NOMO-1 treated with DMSO at 0.1 percent for 48 hours (cell line): ENCODE results near the gene WDR93.
"Not testable (repeated sequence)": the region's sequence is repeated elsewhere in the genome, so short reads cannot be mapped to it uniquely, and the experiment has no call there.

Experiments used
- DNase-seq: peaks from one replicate; lab custom pipeline; 2025; ENCODE audit not compliant: unreplicated experiment; lab: John Stamatoyannopoulos, UW

The WDR93 gene

DNA sequence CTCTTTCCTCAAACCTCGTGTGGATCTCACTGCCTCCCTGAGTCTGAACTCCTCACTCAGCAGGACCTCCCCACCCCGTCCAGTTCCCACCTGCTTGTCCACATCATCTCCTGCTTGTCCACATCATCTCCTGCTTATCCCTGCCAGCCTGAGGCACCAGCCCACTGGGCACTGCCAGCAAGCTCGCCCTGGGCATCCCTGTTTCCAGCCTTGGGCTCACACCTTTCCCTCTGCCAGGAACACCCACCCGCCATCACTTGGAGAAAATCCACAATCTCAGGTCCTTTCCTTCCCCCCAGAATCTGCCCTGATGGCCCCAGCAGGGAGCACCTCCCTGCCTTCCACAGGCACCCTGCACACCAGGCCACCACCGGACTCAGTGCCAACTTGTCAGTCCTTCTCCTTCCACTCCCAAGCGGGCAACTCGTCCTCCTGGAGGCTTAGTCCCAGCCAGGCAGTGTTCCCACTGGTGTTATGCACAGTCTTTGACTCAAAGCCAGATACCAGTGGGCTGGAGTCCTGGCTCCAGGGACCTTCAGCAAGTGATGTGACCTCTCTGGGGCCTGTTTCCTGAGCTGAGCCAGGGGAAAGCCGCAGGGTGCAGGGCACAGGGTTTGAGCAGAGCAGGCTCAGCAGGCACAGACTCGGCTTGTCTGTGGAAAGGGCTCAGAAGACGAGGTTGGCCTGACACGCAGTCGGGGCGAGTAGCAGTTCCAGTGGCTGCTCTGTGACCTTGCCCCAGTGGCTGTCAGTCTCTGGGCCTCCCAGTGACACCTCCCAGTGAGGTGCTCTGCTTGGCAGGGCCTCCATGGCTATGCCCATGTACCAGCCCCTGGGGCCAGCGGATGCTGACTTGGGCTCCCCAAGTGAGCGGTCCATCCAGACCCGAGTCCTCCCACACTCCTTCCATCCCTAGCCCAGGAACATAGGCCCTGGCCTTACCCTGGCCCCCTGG lies 76.0 kb downstream of the WDR93 start:
- no peak for DNase-seq

DNA sequence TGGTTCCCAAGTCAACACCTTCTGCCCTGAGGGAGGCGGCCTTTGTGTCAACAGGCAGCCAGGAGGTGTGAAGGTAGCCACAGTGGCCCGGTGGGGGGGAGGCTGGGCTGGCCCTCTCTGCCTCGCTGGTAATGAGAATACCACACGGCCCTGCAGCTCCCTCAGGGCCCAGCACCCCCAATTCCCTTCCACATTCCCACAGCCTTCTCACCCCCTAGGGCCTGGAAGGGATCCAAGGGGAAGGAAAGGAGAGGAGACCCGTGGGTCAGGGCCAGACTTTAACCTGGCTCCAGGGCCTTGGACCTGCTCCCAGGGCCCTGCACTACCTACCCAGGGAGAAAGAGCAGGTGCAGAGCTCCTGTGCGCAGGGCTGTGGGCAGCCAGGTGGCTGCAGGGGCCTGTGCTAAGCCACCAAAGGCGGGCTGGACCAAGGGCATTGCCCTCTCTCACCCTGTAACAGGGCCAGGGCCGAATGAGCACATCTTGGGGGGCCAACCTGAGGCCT lies 76.9 kb downstream of the WDR93 start:
- DNase-seq = no peak

DNA sequence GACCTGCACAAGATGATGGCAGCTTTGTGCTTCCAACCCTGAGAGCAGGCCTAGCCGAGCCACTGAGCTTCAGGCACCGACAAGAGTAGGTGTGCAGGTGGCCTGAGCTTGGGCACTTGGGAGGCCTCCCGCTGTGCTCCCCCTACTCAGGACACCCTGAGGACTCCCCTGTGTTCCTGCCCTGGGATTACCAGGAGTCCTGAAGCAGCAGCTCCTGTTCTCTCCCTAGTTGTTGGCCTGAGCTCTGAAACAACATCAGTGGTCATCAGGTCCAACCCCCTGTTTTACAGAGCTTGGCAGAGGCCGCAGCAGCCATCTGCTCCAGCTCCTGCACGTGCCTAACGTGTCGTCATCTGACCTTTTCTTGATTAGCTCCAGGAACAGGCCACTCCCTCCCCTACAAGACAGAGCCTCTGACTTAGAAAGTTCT lies 77.5 kb downstream of the WDR93 start:
- DNase-seq = no peak

DNA sequence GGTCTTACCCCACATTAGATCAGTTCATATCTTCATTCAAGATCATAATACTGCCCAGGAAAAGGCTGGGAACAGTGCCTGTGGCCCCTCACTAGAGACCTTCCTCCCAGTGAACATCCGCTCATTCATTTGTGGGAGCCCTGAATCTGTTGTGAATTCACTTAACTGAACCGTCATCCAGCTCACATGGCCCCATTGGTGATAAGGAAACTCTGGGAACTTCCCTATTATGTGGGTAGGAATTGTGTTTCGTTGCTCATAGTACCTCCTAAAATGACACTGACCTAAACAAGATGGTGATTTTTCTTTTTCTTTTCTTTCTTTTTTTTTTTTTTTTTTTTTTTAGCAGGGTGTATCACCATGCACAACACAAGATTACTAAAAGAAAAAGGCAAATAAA lies 78.8 kb downstream of the WDR93 start:
- DNase-seq = no peak

DNA sequence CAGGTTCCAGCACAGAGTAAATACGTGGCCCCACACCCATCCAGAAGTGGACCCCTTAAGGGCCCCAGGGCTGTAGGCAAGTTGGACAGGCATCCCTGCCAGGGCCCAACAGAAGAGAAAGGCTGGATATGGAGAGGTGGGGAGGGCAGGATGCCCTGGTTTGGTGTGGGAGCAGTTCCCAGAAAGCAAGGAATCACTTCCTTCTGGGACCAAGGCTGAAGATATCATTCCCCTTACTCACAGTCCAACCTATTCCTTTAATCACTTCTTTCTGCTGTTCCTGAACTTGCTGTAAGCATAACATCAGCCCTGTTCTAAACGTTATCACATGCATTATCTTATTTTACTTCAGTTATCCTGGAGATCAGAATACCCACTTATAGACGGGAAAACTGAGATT lies 79.4 kb downstream of the WDR93 start:
- no peak for DNase-seq

DNA sequence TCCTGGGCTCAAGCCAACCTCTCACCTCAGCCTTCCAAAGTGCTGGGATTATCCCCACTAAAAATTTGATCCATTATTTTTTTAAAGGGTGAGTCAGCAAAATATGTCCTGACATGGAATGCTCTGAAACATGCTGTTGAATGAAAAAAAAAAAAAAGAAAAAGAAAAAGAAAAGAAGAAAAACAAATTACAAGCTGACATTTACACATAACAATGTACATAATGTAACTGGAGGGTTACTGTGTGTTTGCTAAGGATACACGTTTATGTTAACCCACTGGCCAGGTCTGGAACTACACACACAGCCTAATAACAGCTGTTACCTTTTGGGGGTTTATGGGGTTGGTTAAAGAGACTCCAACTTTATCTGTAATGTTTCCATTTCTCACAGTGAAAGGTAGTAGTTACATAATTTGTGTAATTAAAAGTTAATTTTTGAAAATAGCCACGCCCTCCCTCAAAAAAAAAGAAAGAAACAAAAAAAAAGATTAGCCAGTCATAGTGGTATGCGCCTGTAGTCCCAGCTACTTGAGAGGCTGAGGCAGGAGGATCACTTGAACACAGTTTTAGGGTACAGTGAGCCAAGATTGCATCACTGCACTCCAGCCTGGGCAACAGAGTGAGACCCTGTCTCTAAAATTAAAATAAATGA lies 82.4 kb downstream of the WDR93 start:
- DNase-seq = no peak

DNA sequence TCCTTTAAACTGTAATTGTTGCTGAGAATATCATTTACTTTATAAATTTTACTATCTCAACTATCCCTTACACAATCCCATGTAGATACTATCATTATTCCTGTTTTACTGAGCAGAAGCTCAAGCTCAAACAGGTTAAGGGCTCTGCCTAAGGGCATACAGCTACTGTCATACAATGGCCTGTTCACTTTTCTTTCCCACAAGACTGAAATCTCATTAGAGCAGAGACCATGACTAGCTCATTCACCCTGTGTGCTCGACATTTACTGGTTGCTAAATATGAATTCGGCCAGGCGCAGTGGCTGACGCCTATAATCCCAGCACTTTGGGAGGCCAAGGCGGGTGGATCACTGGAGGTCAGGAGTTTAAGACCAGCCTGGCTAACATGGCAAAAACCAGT lies 83.9 kb downstream of the WDR93 start:
- no peak for DNase-seq

DNA sequence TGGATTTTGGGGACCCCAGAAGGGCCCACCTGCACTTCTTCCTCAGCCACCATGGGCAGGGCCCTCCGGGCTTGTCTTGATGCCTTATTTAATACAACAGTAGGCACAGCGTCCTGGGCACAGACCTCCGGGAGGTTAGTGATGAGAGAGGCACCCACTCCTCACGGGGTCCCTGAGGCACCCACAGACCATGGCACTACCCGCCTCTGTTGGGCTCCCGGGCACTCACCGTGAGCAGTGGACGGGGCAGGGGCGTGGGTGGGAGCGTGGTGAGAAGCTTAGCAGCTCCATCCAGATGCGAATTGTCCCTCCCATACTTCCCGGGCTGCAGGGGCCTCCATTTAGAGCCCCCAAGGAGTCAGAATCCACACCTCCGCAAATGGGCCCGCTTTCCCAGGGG lies 85.2 kb downstream of the WDR93 start:
- DNase-seq = no peak

DNA sequence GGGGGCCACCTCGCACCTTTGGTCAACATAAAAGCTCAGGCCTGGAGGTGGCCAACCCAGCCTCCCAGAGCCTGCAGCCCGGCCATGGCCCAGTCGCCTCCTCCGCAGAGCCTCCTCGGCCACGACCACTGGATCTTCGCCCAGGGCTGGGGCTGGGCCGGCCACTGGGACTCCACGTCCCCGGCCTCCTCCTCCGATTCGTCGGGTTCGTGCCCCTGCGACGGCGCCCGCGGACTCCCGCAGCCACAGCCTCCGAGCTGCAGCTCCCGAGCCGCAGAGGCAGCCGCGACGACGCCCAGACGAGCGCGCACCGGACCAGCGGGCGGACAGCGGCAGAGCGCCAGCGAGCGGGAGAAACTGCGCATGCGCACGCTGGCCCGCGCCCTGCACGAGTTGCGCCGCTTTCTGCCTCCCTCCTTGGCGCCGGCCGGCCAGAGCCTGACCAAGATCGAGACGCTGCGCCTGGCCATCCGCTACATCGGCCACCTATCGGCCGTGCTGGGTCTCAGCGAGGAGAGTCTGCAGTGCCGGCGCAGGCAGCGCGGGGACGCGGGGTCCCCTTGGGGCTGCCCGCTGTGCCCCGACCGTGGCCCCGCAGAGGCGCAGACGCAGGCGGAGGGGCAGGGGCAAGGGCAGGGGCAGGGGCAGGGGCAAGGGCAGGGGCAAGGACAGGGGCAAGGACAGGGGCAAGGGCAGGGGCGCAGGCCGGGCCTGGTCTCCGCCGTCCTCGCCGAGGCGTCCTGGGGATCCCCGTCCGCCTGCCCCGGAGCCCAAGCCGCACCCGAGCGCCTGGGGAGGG lies 85.9 kb downstream of the WDR93 start, which contains the start of gene MESP2:
Gene MESP2 (plus strand): TSS at position 59 of the 799 bp plus-strand sequence. CDS start 26 bp downstream, at position 85.
- DNase-seq = peak; percentile 55

DNA sequence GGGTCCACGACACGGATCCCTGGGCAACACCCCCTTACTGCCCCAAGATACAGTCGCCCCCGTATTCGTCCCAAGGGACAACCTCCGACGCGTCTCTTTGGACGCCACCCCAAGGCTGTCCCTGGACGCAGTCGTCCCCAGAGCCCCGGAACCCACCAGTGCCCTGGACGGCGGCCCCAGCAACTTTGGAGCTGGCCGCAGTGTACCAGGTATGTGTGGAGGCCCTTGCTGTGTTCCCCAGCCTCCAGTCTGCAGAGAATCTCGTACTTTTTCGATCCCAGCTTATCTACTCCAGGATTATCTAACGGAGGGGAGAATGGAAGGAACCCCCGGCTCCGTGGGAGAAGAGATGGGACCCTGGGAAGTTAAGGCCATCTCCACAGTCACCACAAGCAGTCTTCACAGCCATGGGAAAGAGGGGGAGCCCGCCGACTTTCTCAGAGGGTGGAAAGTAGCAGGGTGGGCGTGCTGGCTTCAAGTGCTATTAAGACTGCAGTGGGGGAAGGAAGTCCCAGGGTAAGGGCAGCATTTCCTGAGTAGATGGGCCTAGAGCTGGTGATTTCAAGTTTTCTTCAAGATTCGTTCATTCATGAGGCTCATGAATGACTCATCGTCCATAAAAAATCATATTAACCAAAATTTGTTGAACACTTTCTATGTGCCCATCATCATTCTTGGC lies 86.6 kb downstream of the WDR93 start:
- DNase-seq = no peak

DNA sequence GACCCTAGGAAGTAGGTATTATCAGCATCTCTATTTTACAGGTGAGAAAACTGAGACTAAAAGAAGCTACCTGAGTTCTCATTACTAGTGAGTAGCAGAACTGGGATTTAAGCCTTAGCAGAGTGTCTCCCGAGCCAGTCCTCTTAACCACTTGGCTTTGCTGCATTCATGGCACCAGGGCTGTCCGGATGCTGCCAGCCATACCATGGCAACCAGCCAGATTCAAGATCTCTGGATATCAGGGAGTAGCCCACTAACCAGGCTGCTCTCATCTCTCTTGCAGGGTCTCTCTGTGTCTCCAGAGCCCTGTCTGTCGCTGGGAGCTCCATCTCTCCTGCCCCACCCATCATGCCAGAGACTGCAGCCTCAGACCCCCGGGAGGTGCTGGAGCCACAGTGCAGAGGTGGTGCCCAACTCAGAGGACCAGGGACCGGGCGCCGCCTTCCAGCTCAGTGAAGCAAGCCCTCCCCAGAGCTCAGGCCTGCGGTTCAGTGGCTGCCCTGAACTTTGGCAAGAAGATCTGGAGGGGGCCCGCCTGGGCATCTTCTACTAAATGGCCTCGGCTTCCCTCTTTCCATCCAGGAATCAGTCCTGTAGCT lies 87.3 kb downstream of the WDR93 start:
- DNase-seq = no peak

DNA sequence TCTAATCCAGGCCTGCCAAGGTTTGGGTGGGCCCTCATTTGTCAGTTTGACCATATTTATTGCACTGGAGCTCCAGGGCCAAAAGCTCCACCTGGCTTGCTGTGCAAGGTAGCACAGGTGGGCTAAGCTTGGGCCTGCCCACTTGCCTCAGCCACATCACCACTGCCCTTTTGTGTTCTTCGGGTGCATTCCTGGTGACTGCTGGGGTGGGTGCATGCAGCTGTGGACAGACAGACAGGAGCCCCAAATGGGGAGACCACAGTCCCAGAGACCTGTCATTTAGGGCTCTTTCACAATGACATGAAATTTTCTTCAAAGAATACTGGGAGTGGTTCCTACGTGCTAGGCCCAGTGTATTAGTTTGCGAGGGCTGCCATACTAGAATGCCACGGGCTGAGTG lies 88.2 kb downstream of the WDR93 start:
- no peak for DNase-seq

DNA sequence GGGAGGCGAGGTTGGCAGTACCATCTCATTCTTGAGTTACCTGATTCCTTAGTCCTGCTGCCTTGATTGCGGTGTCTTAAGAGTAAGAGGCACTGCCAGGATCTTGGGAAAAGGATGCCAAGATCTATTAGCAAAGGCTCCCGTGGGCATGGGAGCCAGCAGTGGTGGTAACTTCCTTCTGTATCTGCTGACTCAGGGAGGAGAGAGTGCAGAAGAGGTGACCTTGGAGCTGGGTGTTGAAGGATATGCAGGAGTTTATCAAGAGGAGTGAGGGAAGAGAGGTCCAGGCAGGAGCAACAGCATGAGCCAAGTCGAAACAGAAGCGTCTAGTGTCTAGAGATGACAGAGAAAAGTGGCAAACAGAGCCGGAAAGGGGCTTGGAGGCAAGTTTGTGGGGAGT lies 90.0 kb downstream of the WDR93 start:
- no peak for DNase-seq

DNA sequence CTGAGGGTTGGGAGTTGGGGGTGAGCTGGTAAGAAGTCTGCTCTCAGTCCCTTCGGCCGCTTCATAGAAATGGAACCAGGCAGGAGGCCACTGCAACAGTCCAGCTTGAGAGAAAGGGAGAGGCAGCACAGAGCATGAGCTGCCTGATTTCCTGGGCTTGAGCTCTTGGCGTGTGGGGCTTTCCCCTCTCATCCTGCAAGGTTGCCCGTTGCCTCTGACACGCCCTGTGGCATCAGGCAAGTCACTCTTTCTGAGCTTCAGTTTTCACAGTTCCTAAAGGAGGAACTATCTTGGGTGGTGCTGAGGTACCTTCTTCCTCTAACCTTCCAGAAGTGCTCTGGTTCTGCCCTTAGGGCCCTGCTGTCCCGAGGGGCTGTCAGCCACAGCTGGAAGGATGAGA lies 90.4 kb downstream of the WDR93 start:
- DNase-seq = peak; percentile 82

DNA sequence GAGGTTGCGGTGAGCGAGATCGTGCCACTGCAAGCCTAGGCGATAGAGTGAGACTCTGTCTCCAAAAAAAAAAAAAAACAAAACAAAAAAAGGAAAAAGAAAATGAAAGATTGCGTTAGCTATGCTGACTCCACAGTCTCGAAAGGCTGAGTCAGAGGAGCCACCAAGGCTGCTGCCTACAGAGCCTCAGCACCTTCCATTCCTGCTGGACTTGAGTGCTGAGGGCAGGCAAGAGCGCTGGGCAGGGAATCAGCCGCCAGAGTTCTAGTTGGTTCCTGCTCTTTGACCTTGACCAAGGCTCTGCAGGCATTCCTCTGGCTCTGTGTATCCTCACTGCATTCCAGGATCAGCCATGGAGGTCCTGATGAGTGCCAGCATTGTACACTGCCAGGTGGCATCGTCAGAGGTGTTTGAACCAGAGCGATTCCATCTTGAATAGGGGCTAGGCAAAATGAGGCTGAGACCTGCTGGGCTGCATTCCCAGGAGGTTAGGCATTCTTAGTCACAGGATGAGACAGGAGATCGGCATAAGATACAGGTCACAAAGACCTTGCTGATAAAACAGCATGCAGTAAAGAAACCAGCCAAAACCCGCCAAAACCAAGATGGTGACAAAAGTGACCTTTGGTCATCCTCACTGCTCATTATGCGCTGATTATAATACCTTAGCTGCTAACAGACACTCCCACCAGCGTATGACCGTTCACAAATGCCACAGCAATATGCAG lies 91.4 kb downstream of the WDR93 start:
- peak; percentile 67 for DNase-seq

DNA sequence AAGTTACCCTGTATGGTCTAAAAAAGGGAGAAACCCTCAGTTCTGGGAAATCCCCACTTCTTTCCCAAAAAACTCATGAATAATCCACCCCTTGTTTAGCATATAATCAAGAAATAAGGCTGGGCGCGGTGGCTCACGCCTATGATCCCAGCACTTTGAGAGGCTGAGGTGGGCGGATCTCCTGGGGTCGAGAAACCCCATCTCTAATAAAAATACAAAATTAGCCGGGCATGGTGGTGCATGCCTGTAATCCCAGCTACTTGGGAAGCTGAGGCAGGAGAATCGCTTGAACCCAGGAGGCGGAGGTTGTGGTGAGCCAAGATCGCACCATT lies 92.0 kb downstream of the WDR93 start:
- not testable (repeated sequence) for DNase-seq

DNA sequence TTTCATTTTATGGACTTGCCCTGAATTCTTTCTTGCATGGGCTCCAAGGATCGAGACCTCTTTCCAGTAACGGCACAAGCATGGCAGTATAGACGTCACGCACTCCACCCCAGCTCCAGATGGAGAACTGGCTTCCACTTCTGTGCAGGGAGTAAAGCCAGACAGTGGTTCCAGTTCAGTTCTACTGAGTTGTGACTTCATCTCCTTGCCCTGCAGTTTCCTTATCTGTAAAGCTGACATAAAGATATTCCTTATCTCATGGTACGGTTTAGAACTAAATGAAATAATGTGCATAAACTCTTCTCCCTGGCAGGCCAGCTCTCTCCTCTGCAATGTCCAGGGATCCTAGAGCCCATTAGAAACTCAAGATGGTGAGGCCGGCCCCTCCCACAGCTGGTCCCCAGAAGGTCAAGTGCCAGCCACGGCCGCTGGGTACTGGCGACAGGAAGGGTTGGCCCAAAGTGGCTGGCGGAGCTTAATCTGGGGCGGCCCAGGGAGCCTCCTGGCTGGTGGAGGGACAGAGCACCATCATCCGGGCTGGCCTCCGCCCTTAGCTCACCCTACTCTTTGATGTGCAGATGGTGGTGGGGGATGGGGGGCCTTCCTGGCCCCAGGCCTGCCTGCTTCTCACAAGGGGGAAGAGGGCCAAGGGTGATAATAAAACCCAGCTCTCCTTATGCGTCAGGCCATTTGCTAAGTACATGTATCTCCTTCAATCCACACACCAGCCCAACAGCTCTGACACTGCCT lies 92.7 kb downstream of the WDR93 start:
- DNase-seq = no peak

DNA sequence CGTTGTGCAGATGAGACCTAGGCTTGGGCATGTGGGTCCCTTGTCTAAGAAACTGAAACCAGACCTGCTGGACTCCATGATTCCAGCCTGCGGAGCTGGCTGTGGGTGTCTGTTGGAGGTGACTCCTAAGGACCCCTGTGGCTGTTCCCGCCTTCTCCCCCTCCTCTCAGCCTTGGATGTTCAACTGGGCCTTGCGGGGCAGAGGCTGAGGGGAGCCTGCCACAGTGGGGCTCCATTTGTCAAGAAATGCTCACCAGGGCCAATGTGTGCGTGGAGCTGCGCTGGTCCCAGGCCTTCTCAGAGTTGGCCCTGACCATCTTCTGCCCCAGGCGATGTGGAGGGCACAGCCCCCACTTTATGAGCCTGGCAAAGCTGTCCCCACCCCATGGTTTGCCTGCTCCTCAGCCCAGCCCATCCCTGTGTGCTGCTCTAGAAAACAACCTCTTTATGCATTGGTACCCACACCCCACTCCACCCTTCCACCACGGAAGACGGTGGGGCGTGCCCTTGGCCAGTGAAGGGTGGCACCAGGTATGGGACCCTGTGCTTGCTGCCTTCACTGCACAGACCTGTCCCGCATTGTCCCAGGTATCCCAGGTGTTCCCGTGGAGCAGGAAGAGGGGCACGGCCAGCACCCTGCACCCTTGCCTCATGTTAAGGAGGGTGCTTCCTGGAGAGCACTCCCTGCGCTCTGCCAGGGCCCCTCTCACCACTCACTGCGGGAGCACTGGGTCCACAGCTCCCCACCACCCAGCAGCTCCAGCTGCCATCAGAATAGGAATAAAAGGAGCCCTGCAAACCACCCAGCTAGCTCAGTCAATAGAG lies 93.5 kb downstream of the WDR93 start:
- DNase-seq = no peak
